Endometrial microvascular endothelial cells (primary cell): Measurements from ENCODE around the gene CATSPERZ. TPM values are rescaled to one million over a fixed set of nuclear protein-coding genes. Genes with fewer than 3 reads are reported as not detected.
"Not testable (repeated sequence)": the region's sequence is repeated elsewhere in the genome, so short reads cannot be mapped to it uniquely, and the experiment has no call there.

Source experiments
- in situ Hi-C: cut with HindIII; loops from 2 replicates; pipeline ENCODE4 v1.10.0; 2017; ENCODE audit warnings: low sequenced_read_pairs, low pct_unique_long_range_greater_than_20kb; ENCODE audit errors: inconsistent ontology term
- total RNA-seq: library from RNA; depleted of rRNA; stranded (reverse); fragments of >200 nt; gene quantifications from one replicate; pipeline ENCODE4 v1.2.3, GENCODE V29; 2015; ENCODE audit errors: inconsistent ontology term

The CATSPERZ gene
- total RNA-seq, 1 donor from 2014 or later: 3.5 TPM

DNA sequence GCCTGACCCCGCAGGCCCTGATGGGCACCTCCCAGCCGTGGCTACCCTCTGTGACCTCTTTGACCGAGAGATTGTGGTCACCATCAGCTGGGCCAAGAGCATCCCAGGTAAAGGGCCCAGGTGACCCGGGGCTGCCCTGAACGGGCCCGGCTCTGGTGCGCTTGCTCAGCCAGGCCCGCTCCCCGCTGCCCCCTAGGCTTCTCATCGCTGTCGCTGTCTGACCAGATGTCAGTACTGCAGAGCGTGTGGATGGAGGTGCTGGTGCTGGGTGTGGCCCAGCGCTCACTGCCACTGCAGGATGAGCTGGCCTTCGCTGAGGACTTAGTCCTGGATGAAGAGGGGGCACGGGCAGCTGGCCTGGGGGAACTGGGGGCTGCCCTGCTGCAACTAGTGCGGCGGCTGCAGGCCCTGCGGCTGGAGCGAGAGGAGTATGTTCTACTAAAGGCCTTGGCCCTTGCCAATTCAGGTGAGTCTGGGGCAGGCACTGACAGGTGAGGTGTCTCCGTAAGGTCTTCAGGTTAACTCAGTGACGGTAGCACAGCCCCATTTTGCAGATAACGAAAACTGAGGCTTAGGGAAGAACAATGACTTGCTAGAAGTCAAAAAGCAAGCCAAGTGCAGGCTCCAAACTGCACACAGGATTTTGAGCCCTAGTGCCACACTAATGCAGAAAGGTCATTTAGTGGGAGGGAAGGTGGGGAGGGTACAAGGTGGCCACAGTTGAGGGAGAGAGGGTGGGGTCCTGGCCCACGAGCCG lies 14.8 kb downstream of the CATSPERZ start:
- in situ Hi-C loops: no loop called here

DNA sequence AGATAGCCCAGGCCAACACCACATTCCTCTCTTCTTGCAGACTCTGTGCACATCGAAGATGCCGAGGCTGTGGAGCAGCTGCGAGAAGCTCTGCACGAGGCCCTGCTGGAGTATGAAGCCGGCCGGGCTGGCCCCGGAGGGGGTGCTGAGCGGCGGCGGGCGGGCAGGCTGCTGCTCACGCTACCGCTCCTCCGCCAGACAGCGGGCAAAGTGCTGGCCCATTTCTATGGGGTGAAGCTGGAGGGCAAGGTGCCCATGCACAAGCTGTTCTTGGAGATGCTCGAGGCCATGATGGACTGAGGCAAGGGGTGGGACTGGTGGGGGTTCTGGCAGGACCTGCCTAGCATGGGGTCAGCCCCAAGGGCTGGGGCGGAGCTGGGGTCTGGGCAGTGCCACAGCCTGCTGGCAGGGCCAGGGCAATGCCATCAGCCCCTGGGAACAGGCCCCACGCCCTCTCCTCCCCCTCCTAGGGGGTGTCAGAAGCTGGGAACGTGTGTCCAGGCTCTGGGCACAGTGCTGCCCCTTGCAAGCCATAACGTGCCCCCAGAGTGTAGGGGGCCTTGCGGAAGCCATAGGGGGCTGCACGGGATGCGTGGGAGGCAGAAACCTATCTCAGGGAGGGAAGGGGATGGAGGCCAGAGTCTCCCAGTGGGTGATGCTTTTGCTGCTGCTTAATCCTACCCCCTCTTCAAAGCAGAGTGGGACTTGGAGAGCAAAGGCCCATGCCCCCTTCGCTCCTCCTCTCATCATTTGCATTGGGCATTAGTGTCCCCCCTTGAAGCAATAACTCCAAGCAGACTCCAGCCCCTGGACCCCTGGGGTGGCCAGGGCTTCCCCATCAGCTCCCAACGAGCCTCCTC lies 15.7 kb downstream of the CATSPERZ start:
- in situ Hi-C loops: not testable (repeated sequence)

DNA sequence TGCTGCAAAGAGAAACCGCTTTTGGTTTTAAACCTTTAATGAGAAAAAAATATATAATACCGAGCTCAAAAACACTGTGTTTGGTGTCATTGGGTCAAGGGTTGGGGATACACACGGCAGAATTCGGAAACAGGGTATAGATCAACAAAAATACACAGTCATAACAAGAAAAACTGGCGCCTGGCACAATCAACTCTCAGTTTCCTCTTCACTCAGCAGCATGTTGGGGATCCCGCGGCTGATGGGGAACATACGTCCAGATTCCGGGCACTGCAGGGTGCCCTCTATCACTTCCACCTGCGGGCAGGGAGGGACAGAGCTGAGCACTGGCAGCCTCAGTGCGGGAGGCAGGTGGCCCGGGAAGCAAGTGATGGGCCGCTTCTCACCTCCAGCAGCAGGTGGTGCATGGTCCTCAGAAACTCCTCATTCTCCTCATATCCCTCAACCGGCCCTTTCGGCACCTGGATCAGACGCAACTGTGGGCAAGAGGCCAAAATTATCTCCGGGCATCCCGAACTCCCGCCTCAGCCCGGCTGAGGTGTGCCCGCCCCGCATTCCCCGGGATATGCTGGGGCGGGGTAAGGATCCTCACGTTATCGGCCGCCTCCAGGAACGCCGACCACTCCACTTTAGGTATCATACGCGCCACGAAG lies 16.6 kb downstream of the CATSPERZ start:
- in situ Hi-C loops: no loop called here

DNA sequence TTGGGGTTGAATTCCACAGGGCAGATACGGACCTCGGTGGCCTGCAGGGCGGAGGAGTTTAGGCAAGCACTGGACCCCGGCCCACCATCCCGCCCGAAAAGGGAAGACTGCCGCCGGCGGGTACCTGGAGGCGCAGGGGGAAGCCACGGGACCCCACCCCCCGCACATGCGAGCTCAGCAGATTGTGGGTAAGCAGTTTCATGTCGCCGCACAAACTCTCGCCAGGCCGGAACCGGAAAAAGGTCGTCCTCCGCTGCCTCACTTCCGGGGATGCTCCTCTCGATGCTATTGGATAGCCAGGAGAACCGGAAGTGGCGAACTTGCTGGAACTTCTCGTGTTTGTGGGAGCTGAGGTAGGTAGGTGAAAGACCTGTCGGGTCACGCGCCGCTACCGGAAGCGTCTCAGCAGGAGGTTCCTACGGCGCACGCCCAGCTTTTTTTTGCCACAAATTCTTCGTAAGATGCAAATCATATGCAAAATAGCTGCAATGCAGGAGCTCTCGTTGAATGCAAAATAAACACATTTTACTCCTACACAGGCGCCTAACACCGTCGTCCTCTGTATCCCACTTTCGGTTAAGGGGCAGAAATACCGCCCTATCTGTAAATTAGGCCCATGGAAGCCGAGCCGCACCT lies 17.3 kb downstream of the CATSPERZ start, which contains the start of gene TRMT112:
TSS of gene TRMT112 (minus strand) at position 235 of the 636 bp plus-strand sequence. CDS start at position 202, 33 bp downstream.
- in situ Hi-C loops: no loop called here

DNA sequence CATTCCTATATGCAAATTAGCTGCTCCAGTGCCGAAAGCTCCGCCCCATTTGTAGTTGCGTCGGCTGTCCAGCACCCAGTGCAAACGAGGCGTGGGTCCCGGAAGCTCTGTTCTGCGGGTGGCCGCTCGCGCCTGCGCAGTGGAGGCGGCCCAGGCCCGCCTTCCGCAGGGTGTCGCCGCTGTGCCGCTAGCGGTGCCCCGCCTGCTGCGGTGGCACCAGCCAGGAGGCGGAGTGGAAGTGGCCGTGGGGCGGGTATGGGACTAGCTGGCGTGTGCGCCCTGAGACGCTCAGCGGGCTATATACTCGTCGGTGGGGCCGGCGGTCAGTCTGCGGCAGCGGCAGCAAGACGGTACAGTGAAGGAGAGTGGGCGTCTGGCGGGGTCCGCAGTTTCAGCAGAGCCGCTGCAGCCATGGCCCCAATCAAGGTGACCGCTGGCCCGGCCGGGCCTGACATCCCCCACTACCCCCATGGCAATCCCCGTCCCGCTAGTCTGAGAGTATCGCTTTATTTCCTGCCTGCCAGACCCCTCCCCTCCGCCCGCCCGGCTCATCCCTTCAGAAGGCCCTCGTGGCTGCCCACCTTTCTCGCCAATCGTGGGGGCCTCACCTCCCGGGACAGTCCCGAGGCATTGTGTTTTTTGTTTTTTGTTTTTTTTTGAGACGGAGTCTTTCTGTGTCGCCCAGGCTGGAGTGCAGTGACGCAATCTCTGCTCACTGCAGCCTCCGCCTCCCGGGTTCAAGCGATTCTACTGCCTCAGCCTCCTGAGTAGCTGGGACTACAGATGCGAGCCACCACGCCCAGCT lies 18.0 kb downstream of the CATSPERZ start, which contains the start of gene PRDX5:
TSS of gene PRDX5 (plus strand) at position 161 of the 805 bp plus-strand sequence. CDS start at position 256, 95 bp downstream.
- in situ Hi-C loops: no loop called here

DNA sequence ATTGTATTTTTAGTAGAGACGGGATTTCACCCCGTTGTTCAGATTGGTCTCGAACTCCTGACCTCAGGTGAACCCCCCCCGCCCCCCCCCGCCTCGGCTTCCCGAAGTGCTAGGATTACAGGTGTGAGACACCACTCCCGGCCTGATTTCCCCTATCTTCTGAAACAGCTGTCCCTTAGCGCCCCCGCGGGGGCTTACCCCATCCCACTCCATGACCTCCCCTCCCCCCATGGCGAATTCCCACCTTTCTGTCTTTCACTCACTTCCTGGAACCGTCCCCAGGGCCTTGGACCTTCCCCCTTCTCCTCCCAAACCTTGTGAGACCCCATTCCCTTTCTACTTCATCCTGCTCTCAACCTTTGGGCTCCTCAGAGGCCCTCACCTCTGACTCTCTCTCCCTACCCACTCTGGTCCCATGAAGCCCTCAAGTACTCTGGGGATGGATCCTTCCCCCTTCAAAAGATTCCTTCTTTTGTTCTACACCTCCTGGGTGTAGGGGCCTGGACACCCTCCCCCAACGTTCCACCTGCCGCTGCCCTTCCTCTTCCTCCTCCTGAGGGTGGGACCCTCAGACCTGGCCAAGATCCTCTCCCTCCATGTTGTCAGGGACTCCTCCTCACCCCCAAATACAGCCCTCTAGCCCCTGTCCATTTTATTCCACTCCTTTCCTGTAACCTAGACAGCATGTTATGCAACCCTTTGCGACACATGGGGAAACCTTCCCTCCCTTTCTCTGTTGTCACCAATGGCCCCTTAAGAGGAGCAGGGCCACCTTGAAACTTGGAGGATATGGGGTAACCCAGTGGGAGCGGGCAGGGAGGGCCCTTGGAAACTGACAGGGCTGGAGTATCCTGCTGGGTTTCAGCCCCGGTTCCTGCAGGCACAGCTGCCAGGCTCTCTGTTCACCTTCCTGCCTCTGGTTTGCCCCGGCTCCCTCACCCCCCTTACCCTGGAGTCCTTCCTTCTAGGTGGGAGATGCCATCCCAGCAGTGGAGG lies 18.9 kb downstream of the CATSPERZ start:
- in situ Hi-C loops: no loop called here

DNA sequence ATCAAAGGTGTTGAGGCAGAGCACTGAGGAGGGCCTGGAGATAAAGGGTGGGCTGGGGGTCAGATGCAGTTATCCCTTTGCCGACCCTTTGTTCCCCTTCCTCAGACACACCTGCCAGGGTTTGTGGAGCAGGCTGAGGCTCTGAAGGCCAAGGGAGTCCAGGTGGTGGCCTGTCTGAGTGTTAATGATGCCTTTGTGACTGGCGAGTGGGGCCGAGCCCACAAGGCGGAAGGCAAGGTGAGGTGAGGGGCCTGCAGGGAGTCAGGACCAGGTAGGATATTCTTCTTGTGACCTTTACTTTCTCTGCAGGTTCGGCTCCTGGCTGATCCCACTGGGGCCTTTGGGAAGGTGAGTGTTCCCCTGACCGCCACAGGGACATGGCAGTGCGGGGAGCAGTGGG lies 20.4 kb downstream of the CATSPERZ start:
- in situ Hi-C loops: no loop called here

DNA sequence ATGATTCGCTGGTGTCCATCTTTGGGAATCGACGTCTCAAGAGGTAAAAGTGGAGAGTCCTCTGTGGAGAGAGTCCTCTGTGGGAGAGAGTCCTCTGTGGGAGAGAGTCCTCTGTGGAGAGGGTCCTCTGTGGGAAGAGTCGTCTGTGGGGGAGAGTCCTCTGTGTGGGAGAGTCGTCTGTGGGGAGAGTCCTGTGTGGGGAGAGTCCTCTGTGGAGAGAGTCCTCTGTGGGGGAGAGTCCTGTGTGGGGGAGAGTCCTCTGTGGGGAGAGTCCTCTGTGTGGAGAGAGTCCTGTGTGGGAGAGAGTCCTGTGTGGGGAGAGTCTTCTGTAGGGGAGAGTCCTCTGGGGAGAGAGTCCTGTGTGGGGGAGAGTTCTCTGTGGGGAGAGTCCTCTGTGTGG lies 20.9 kb downstream of the CATSPERZ start:
- in situ Hi-C loops: no loop called here

DNA sequence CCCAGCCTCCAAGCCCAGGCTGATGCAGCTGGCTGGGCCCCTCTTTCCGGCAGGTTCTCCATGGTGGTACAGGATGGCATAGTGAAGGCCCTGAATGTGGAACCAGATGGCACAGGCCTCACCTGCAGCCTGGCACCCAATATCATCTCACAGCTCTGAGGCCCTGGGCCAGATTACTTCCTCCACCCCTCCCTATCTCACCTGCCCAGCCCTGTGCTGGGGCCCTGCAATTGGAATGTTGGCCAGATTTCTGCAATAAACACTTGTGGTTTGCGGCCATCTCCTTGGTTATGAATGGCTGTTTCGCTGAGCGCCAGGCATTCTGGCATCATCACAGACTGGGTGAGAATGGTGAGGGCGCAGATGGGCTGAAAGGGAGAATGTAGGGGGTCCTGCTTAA lies 21.4 kb downstream of the CATSPERZ start:
- in situ Hi-C loops: no loop called here

DNA sequence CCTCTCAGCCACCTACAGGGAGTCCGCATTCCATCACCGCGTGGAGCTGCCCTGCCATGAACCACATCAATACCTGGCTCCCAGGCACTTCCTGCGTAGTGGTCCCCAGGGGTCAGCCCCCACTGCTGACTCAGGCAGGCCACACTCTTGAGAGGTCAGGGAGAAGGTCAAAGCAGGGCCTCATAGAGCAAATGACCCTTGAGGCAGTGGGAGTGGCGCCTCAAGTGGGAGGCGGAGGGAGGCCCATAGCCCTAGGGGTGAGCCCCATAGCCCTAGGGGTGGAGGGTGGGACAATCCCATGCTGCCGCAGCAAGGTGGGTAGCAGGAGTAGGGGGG lies 22.7 kb downstream of the CATSPERZ start:
- in situ Hi-C loops: no loop called here

DNA sequence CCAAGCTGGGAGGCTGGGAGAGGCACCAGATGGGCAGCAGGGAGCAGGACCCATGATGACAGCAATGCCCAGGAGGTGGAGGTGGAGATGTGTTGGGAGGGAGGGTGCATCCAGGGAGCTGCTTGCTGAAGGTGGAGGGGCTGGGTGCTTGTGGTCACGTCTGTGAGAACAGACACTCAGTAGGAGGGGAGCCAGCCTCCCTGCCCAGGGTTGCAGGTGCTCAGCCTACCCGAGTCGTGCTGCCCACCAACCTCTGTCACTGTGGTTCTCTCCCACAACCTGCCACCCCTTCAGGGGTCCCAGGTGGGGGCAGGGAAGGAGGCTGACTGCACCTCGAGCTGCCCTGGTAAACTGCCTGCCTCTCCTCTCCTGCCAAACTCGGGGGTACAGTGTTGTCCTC lies 23.2 kb downstream of the CATSPERZ start:
- in situ Hi-C loops: no loop called here

DNA sequence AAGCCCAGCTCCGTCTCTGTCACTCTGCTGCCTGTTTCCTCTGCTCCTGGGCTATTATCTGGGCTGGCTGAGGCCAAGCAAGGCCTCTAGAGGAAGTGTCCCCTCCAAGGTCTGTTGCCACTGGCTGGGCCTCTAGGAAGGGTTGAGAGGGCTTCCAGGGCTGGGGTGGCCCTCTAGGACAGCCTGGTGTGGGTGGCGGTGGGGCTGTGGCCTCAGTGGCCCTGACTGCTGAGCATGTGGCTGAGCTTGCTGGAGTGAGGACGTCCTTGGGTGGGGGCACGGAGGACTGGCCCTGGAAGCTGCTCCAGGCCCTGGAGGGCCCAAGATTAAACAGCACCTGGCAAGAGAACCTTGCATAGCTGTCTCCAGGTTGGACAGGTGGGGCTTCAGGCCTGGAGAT lies 23.8 kb downstream of the CATSPERZ start:
- in situ Hi-C loops: not testable (repeated sequence)

DNA sequence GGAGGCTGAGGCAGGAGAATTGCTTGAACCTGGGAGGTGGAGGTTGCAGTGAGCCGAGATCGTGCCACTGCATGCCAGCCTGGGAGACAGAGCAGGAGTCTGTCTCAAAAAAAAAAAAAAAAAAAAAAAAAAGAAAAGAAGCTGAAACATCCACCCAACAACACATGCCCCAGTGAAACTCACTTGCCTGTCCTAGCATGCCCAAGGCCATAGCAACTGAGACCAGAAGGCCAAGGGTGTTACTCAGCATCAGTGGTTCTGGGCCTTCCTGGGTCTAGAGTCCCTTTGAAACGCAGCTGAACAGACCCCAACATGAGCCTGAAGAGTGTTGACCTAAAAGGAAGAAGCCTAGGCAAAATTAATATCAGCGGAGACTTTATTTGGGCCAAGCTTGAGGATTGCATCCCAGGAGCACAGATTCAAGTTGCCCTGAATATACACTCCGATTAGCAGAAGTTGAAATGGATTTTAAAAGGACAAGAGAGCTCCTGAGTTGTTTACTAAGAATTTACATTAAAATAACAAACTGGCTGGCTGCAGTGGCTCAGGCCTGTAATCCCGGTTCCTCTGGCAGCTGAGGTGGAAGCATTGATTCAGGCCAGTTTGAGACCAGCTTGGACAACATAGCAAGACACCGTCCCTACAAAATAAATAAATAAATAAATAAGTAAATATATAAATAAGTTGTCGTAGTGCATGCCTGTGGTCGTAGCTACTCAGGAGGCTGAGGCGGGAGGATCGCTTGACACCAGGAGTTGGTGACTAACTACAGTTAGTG lies 24.7 kb downstream of the CATSPERZ start:
- in situ Hi-C loops: no loop called here

DNA sequence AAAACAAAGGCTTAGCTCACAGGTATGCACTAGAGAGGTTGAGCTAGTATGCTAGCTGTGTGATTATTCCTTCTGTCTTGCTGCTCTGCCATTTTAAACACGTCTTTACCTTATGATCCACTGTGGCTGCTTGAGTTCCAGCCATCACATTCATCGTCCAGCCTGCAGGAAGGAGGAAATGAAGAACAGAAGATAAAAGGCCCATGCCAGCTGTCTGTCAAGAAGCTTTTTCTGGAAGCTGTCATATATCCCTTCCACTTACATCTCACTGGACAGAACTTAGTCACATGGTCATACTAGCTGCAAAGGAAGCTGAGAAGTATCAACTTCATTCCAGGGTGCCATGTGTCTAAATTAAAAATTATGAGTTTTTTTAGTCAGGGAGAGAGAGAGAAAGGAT lies 27.2 kb downstream of the CATSPERZ start:
- in situ Hi-C loops: no loop called here

DNA sequence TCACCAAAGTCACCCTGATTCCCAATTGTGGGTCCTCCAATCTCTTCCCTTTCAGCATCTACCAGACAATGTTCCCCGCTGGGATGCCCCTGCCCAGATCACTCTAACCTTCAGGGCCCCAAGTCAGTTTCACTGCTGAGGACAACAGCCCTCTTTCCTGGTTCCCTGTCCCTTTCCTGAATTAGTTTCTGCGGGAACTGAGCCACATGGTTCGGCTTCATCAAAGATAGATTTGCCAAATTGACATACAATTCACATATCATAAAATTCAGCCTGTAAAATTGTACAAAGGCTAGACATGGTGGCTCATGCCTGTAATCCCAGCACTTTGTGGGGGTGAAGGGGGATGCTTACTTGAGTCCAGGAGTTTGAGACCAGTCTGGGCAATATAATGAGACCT lies 27.8 kb downstream of the CATSPERZ start:
- in situ Hi-C loops: no loop called here

DNA sequence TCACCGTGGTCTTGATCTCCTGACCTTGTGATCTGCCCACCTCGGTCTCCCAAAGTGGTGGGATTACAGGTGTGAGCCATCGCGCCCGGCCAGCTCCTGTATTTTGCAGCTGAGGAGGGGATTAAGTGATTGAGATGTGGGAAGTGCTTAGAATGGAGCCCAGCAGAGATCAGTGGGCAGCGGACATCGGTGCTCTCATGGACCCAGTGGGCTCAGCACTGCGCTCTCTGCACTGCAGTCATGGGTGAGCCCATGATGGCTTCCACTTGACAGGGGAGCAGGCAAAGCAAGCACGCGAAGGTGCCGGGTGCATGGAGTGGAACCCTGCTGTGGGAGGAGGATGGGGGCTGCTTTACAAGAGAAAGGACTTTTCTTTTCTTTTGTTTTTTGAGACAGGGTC lies 30.7 kb downstream of the CATSPERZ start:
- in situ Hi-C loops: no loop called here
